NAMALWA (cell line): ENCODE results near the gene ERH.
"Not testable (repeated sequence)": the region's sequence is repeated elsewhere in the genome, so short reads cannot be mapped to it uniquely, and the experiment has no call there.

Experiments
- DNase-seq: peaks from one replicate; pipeline ENCODE4 v3.0.0-alpha.2; 2015; ENCODE audit warnings: low spot score

Gene ERH

GRCh38 chr14:69398053-69398817 is at the start of gene ERH, which contains the start of gene SLC39A9:
Gene ERH, minus strand, starts transcription at chr14:69398299. Its CDS starts 66 bp downstream, at chr14:69398233.
Gene SLC39A9, plus strand, starts transcription at chr14:69398692. Its CDS starts 678 bp downstream, at chr14:69399370.
- DNase-seq = peak; percentile 94

- no peak for DNase-seq
Measured at GRCh38 chr14:69443296-69443805, 45.3 kb upstream of the ERH start.

- peak; percentile 89 for DNase-seq
Measured at GRCh38 chr14:69441948-69442347, 43.8 kb upstream of the ERH start.

GRCh38 chr14:69439521-69440270 is 41.6 kb upstream of the ERH start:
- DNase-seq = no peak

- DNase-seq = no peak
Measured at GRCh38 chr14:69432364-69432763, 34.3 kb upstream of the ERH start.

GRCh38 chr14:69430306-69430939 is 32.3 kb upstream of the ERH start:
- DNase-seq = no peak

- DNase-seq = no peak
Measured at GRCh38 chr14:69429643-69430042, 31.5 kb upstream of the ERH start.

GRCh38 chr14:69428289-69428998 is 30.3 kb upstream of the ERH start:
- DNase-seq = no peak

GRCh38 chr14:69427596-69427995 is 29.5 kb upstream of the ERH start:
- DNase-seq = no peak

- no peak for DNase-seq
Measured at GRCh38 chr14:69424149-69424923, 26.2 kb upstream of the ERH start.

GRCh38 chr14:69423279-69423678 is 25.2 kb upstream of the ERH start:
- DNase-seq = no peak

- not testable (repeated sequence) for DNase-seq
Measured at GRCh38 chr14:69416087-69416486, 18.0 kb upstream of the ERH start.

GRCh38 chr14:69413483-69413882 is 15.4 kb upstream of the ERH start:
- no peak for DNase-seq

- no peak for DNase-seq
Measured at GRCh38 chr14:69408331-69408960, 10.3 kb upstream of the ERH start.

GRCh38 chr14:69405762-69406161 is 7.7 kb upstream of the ERH start:
- no peak for DNase-seq

- no peak for DNase-seq
Measured at GRCh38 chr14:69404883-69405282, 6.8 kb upstream of the ERH start.

- DNase-seq = no peak
Measured at GRCh38 chr14:69404478-69404877, 6.4 kb upstream of the ERH start.

- no peak for DNase-seq
Measured at GRCh38 chr14:69401841-69402240, 3.7 kb upstream of the ERH start.

GRCh38 chr14:69400154-69400553 is 2.1 kb upstream of the ERH start:
- DNase-seq = no peak

GRCh38 chr14:69399750-69400149 is 1.7 kb upstream of the ERH start:
- no peak for DNase-seq

GRCh38 chr14:69398818-69399210 is 715 bp upstream of the ERH start:
- DNase-seq = no peak
